Spleen (tissue), 7 donors: Measurements from ENCODE around the gene DOCK10.

ENCODE experiments used
- CTCF ChIP-seq, 11 experiments: fragments of 200-600 bp in 7 of 11; fragments of 450-650 bp in 4 of 11; sonication (generic) in 4 of 11; IDR thresholded peaks in 8 of 11; conservative IDR thresholded peaks in 3 of 11; 1 replicate in 7 of 11; 2 replicates in 4 of 11; pipeline versions ENCODE4 v1.4.0 to v1.8.0; 2016 to 2021; ENCODE audit warnings: antibody characterized with exemption in 11 of 11, inconsistent platforms in 4 of 11, mild to moderate bottlenecking in 1 of 11
- POLR2A ChIP-seq, 3 donors: fragments of 450-650 bp; IDR thresholded peaks; one replicate each; pipeline ENCODE4 v1.5.1; 2017; ENCODE audit warnings: antibody characterized with exemption in 3 of 3, mild to moderate bottlenecking in 1 of 3
- POLR2AphosphoS5 ChIP-seq, 3 donors: sonication (generic); formaldehyde crosslinking; IDR thresholded peaks; one replicate each; pipeline ENCODE4 v1.5.1; 2017; ENCODE audit warnings: antibody characterized with exemption in 3 of 3
- donor health status: DM: no; HTN: no; CAD: no; lungs with moderate emphysema.
- donor health status: DM: no; HTN: no; CAD: no.
- donor health status: DM: no; HTN: no; CAD: no.

GRCh38 chr2:224937887-224938286, 104.4 kb downstream of the DOCK10 start:
- TF ChIP-seq CTCF (IDR thresholded peaks at IDR 0.05 in 8 of 11, conservative IDR thresholded peaks at IDR 0.05 in 3 of 11), result no peak
- TF ChIP-seq POLR2AphosphoS5 (IDR thresholded peaks at IDR 0.05), result peak in 1 of 3 donors; percentile 6
- no peak for TF ChIP-seq POLR2A (IDR thresholded peaks at IDR 0.05)
